OCI-LY7 (cell line): ENCODE measurements around the gene DIP2C. TPM values are rescaled to one million over a fixed set of nuclear protein-coding genes. Genes with fewer than 3 reads are reported as not detected.
"Not testable (repeated sequence)": the region's sequence is repeated elsewhere in the genome, so short reads cannot be mapped to it uniquely, and the experiment has no call there.

Experiments used
- BruUV-seq: library from RNA; stranded (reverse); fragments of 400-500 nt; replicated peaks from 2 replicates; lab custom pipeline; 2021; lab: Mats Ljungman, UMichigan
- CTCF ChIA-PET: fragments of 300-600 bp; sonication (Branson Sonifier 250); formaldehyde crosslinking; loops from one replicate; lab custom pipeline; 2022; ENCODE audit warnings: antibody characterized with exemption; ENCODE audit not compliant: unreplicated experiment; lab: Charles Lee
- POLR2A ChIA-PET: fragments of 300-600 bp; sonication (Branson Sonifier 250); formaldehyde crosslinking; loops from one replicate; lab custom pipeline; 2022; ENCODE audit warnings: antibody characterized with exemption; lab: Charles Lee
- DNase-seq: peaks from one replicate; pipeline ENCODE4 v3.0.0-alpha.2; 2015; ENCODE audit warnings: low spot score
- H2AFZ ChIP-seq: fragments of 200-600 bp; sonication (generic), shearing (Covaris generic); 2 replicates; pipeline ENCODE4 v1.6.1; 2014; ENCODE audit warnings: mild to moderate bottlenecking, antibody characterized with exemption, low read length, moderate library complexity
- H3K27ac ChIP-seq: fragments of 200-600 bp; sonication (generic); 2 replicates; pipeline ENCODE4 v1.5.1; 2014; ENCODE audit warnings: mixed run types, low read depth, mild to moderate bottlenecking, moderate library complexity, low read length, inconsistent platforms; ENCODE audit not compliant: poor library complexity, severe bottlenecking
- H3K36me3 ChIP-seq: fragments of 200-600 bp; sonication (generic); 2 replicates; pipeline ENCODE4 v1.6.1; 2014; ENCODE audit warnings: mild to moderate bottlenecking, antibody characterized with exemption, low read length, moderate library complexity, mixed read lengths; ENCODE audit not compliant: insufficient read depth
- H3K4me1 ChIP-seq: fragments of 200-600 bp; sonication (generic); 2 replicates; pipeline ENCODE4 v1.5.1; 2014; ENCODE audit warnings: mild to moderate bottlenecking, low read length; ENCODE audit not compliant: insufficient read depth, poor library complexity, severe bottlenecking
- H3K4me2 ChIP-seq: fragments of 200-600 bp; sonication (generic); 2 replicates; pipeline ENCODE4 v1.6.1; 2014; ENCODE audit warnings: mild to moderate bottlenecking, low read length
- H3K4me3 ChIP-seq: fragments of 200-600 bp; sonication (generic); 2 replicates; pipeline ENCODE4 v1.5.1; 2014; ENCODE audit warnings: mild to moderate bottlenecking, low read depth, low read length; ENCODE audit not compliant: poor library complexity, severe bottlenecking
- H3K79me2 ChIP-seq: fragments of 200-600 bp; sonication (generic); 2 replicates; pipeline ENCODE4 v1.6.1; 2016; ENCODE audit warnings: low read depth, mild to moderate bottlenecking, low read length, moderate library complexity, mixed read lengths; ENCODE audit not compliant: insufficient read depth
- H3K9me2 ChIP-seq: fragments of 200-600 bp; sonication (generic); 2 replicates; pipeline ENCODE4 v1.6.1; 2016; ENCODE audit warnings: mild to moderate bottlenecking, low read length, mixed read lengths; ENCODE audit not compliant: insufficient read depth
- H3K9me3 ChIP-seq: fragments of 200-600 bp; sonication (generic); 2 replicates; pipeline ENCODE4 v1.6.1; 2014; ENCODE audit warnings: mild to moderate bottlenecking, mixed run types, low read length, mixed read lengths
- H4K20me1 ChIP-seq: fragments of 200-600 bp; sonication (generic); 2 replicates; pipeline ENCODE4 v1.6.1; 2014; ENCODE audit warnings: mild to moderate bottlenecking, antibody characterized with exemption, low read length, moderate library complexity, mixed read lengths; ENCODE audit not compliant: insufficient read depth
- CTCF ChIP-seq: fragments of 200-600 bp; sonication (generic); conservative IDR thresholded peaks from 2 replicates; pipeline ENCODE4 v1.5.1; 2014; ENCODE audit warnings: mild to moderate bottlenecking, antibody characterized with exemption, low read length, moderate library complexity, mixed read lengths
- EZH2phosphoT487 ChIP-seq: fragments of 200-600 bp; sonication (generic); IDR thresholded peaks from 2 replicates; pipeline ENCODE4 v1.6.1; 2018; ENCODE audit warnings: low read depth, borderline replicate concordance, mild to moderate bottlenecking, mixed run types, antibody characterized with exemption, low read length, moderate library complexity, mixed read lengths
- intact Hi-C: fragments of 100-400 bp; cut with micrococcal nuclease; formaldehyde crosslinking; loops from one replicate; pipeline ENCODE4 v1.10.0; 2022; ENCODE audit not compliant: unreplicated experiment
- total RNA-seq, 2 experiments: library from RNA; depleted of rRNA in 1 of 2; stranded (reverse); fragments of >200 nt in 1 of 2; shearing (Covaris generic) in 1 of 2; gene quantifications; 2 replicates each; pipeline ENCODE4 v1.2.3, GENCODE V29; 2014 to 2022

DIP2C gene
- total RNA-seq, 2 experiments from 2014 or later, result 10.9 to 29.5 TPM

GRCh38 chr10:435397-435796 lies 254.1 kb downstream of the DIP2C start:
- H3K4me1 ChIP-seq, result no peaks in the 10 kb centered on the region
- TF ChIP-seq CTCF (no peak), EZH2phosphoT487 (no peak)
- peaks cover 70% of the 10 kb centered on the region for H3K36me3 ChIP-seq
- intact Hi-C loops, result no loop called here
- no peak overlapping the region for H3K4me3 ChIP-seq
- CTCF ChIA-PET, result interaction anchor here (0.9 kb wide), 1 partner anchor 65 kb away, joined by 4 read pairs; no protein-coding TSS in a partner anchor
- H2AFZ ChIP-seq, result no peak overlapping the region
- POLR2A ChIA-PET, result interaction anchor here (0.6 to 0.9 kb wide), 2 partner anchors 8 to 44 kb away, joined by 3 read pairs; no protein-coding TSS in a partner anchor
- no peak overlapping the region for H3K27ac ChIP-seq
- no peaks in the 10 kb centered on the region for H3K79me2 ChIP-seq
- H3K9me3 ChIP-seq, result no peaks in the 10 kb centered on the region
- no peaks in the 10 kb centered on the region for H4K20me1 ChIP-seq
- H3K4me2 ChIP-seq, result no peak overlapping the region
- no TSS peak for BruUV-seq
- no peak for DNase-seq
- no peaks in the 10 kb centered on the region for H3K9me2 ChIP-seq

- DNase-seq, result no peak
- Histone ChIP-seq H3K36me3 (peaks cover 45% of the 10 kb centered on the region), H3K9me3 (no peaks in the 10 kb centered on the region), H3K79me2 (no peaks in the 10 kb centered on the region), H3K9me2 (no peaks in the 10 kb centered on the region), H3K4me1 (no peaks in the 10 kb centered on the region), H3K27ac (no peak overlapping the region), H3K4me2 (no peak overlapping the region), H3K4me3 (no peak overlapping the region), H4K20me1 (no peaks in the 10 kb centered on the region), H2AFZ (no peak overlapping the region)
- TF ChIP-seq CTCF (no peak), EZH2phosphoT487 (no peak)
- no TSS peak for BruUV-seq
- CTCF ChIA-PET, result no interaction called here
- POLR2A ChIA-PET, result no interaction called here
- intact Hi-C loops, result no loop called here
These were observed 259.8 kb downstream of the DIP2C start for GRCh38 chr10:429696-430095.

- H2AFZ ChIP-seq, result no peak overlapping the region
- no peaks in the 10 kb centered on the region for H3K4me1 ChIP-seq
- ChIA-PET CTCF (no interaction called here), POLR2A (interaction anchor here (1.2 to 1.4 kb wide), 3 partner anchors 7 to 226 kb away, joined by 3 read pairs; no protein-coding TSS in a partner anchor)
- H3K4me3 ChIP-seq, result no peak overlapping the region
- H3K9me3 ChIP-seq, result no peaks in the 10 kb centered on the region
- H3K27ac ChIP-seq, result no peak overlapping the region
- H3K36me3 ChIP-seq, result peaks cover 44% of the 10 kb centered on the region
- intact Hi-C loops, result no loop called here
- no peaks in the 10 kb centered on the region for H3K79me2 ChIP-seq
- no TSS peak for BruUV-seq
- no peaks in the 10 kb centered on the region for H3K9me2 ChIP-seq
- H4K20me1 ChIP-seq, result no peaks in the 10 kb centered on the region
- no peak overlapping the region for H3K4me2 ChIP-seq
- no peak for TF ChIP-seq CTCF
- no peak for TF ChIP-seq EZH2phosphoT487
- DNase-seq, result no peak
These were observed 261.5 kb downstream of the DIP2C start for GRCh38 chr10:427761-428519.

- H3K4me2 ChIP-seq, H3K79me2 ChIP-seq, H4K20me1 ChIP-seq, DNase-seq, BruUV-seq, intact Hi-C loops, H3K4me1 ChIP-seq, H3K27ac ChIP-seq, CTCF ChIA-PET, H3K4me3 ChIP-seq, POLR2A ChIA-PET, H3K9me2 ChIP-seq, H2AFZ ChIP-seq, H3K9me3 ChIP-seq: not testable (repeated sequence)
- H3K36me3 ChIP-seq, result peaks cover 32% of the 10 kb centered on the region; the same call in 1 of the 2 replicates
These were observed 264.1 kb downstream of the DIP2C start for GRCh38 chr10:425365-425764.
